ENCODE data around the gene GABRB3. TPM values are rescaled to one million over a fixed set of nuclear protein-coding genes. Genes with fewer than 3 reads are reported as not detected.

Gene GABRB3
- total RNA-seq, 1 donor from 2014 or later = 47.9 TPM

DNA sequence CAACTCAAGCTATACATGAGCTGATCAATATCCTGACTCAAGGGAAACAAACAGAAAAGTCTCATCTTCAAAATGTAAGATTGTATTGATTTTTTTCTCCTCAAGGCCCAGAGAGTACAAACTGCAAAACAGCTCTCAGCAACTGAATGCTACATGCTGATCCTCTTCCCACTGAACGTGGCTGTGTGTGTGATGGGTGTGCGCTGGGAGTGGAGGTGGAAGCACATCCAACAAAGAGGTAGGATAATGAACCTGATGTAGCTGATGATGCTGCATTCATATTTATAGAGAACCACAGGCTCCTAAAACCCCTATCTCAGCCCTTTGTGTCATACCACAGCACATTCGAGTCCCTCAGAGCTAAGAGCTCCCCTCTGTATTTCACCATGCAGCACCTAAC lies 56.8 kb downstream of the GABRB3 start:
- no peak for TF ChIP-seq EZH2 (IDR thresholded peaks at IDR 0.05; ENCODE audit: insufficient read depth, low read length)
- TF ChIP-seq, protein P1, sequence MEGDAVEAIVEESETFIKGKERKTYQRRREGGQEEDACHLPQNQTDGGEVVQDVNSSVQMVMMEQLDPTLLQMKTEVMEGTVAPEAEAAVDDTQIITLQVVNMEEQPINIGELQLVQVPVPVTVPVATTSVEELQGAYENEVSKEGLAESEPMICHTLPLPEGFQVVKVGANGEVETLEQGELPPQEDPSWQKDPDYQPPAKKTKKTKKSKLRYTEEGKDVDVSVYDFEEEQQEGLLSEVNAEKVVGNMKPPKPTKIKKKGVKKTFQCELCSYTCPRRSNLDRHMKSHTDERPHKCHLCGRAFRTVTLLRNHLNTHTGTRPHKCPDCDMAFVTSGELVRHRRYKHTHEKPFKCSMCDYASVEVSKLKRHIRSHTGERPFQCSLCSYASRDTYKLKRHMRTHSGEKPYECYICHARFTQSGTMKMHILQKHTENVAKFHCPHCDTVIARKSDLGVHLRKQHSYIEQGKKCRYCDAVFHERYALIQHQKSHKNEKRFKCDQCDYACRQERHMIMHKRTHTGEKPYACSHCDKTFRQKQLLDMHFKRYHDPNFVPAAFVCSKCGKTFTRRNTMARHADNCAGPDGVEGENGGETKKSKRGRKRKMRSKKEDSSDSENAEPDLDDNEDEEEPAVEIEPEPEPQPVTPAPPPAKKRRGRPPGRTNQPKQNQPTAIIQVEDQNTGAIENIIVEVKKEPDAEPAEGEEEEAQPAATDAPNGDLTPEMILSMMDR (IDR thresholded peaks at IDR 0.05; ENCODE audit: insufficient read depth, low read depth, low read length) = no peak
- no peak overlapping the region for H3K9ac ChIP-seq (ENCODE audit: low read length)
- no peaks in the 10 kb centered on the region for H3K27me3 ChIP-seq (ENCODE audit: insufficient read depth, low read length)
- H3K4me2 ChIP-seq (ENCODE audit: low read length) = no peak overlapping the region
- H3K4me1 Mint-ChIP-seq (ENCODE audit: low read depth, unreplicated experiment) = peaks cover 22% of the 10 kb centered on the region
- H3K4me1 ChIP-seq (ENCODE audit: insufficient read depth, low read length) = no peaks in the 10 kb centered on the region
- H3K9me3 ChIP-seq (ENCODE audit: insufficient read depth, low read depth, low read length) = peaks cover 3% of the 10 kb centered on the region
- H3K4me3 ChIP-seq (ENCODE audit: insufficient read depth, low read depth, low read length) = no peak overlapping the region
- FAIRE-seq (no peak), DNase-seq (ENCODE audit: low read depth) (no peak)
- H3K36me3 ChIP-seq (ENCODE audit: insufficient read depth, low read length) = no peaks in the 10 kb centered on the region
- H3K27ac Mint-ChIP-seq (ENCODE audit: unreplicated experiment) = no peak overlapping the region
- peaks cover 11% of the 10 kb centered on the region for H3K36me3 Mint-ChIP-seq (ENCODE audit: low read depth, unreplicated experiment)
- H3K27ac ChIP-seq (ENCODE audit: low read depth, low read length) = no peak overlapping the region
- H3K9me3 Mint-ChIP-seq (ENCODE audit: unreplicated experiment) = peaks cover 2% of the 10 kb centered on the region
- no peaks in the 10 kb centered on the region for H3K27me3 Mint-ChIP-seq (ENCODE audit: low read depth, unreplicated experiment)
- no peaks in the 10 kb centered on the region for H4K20me1 ChIP-seq (ENCODE audit: insufficient read depth, low read length)
- H3K79me2 ChIP-seq (ENCODE audit: insufficient read depth, low read length) = no peaks in the 10 kb centered on the region
- H3K4me3 Mint-ChIP-seq (ENCODE audit: unreplicated experiment) = no peak overlapping the region
- no peak overlapping the region for H2AFZ ChIP-seq (ENCODE audit: low read depth, low read length)

DNA sequence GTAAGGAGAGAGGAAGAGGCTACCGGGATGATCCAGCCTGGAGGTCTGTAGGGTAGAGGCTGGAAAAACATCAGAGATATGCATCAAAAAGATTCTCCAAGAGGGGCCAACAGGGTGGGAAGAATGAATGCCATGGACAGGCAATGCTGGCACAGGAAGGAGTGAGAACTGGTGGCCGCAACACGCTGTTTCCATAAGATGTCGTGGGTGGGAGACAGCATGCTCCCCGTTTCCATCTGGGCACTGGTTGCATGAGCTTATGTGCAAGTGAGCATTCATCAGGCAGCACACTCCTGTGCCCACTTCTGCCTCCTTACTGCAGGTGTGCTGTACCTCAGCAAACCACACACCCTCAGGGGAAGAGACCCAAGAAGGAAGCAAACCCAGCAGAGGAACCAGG lies 59.4 kb downstream of the GABRB3 start:
- Histone ChIP-seq H3K9me3 (ENCODE audit: insufficient read depth, low read depth, low read length) (peaks cover 3% of the 10 kb centered on the region), H3K27me3 (ENCODE audit: insufficient read depth, low read length) (no peaks in the 10 kb centered on the region), H3K4me1 (ENCODE audit: insufficient read depth, low read length) (no peaks in the 10 kb centered on the region), H3K36me3 (ENCODE audit: insufficient read depth, low read length) (no peaks in the 10 kb centered on the region), H4K20me1 (ENCODE audit: insufficient read depth, low read length) (no peaks in the 10 kb centered on the region), H3K4me2 (ENCODE audit: low read length) (no peak overlapping the region), H3K9ac (ENCODE audit: low read length) (no peak overlapping the region), H3K79me2 (ENCODE audit: insufficient read depth, low read length) (no peaks in the 10 kb centered on the region), H3K4me3 (ENCODE audit: insufficient read depth, low read depth, low read length) (no peak overlapping the region), H2AFZ (ENCODE audit: low read depth, low read length) (no peak overlapping the region), H3K27ac (ENCODE audit: low read depth, low read length) (no peak overlapping the region)
- peaks cover 6% of the 10 kb centered on the region for H3K4me1 Mint-ChIP-seq (ENCODE audit: low read depth, unreplicated experiment)
- H3K36me3 Mint-ChIP-seq (ENCODE audit: low read depth, unreplicated experiment) = peaks cover 11% of the 10 kb centered on the region
- DNase-seq (ENCODE audit: low read depth) = no peak
- H3K9me3 Mint-ChIP-seq (ENCODE audit: unreplicated experiment) = peaks cover 2% of the 10 kb centered on the region
- TF ChIP-seq, protein P1 (IDR thresholded peaks at IDR 0.05; ENCODE audit: insufficient read depth, low read depth, low read length) = no peak
- no peak for TF ChIP-seq EZH2 (IDR thresholded peaks at IDR 0.05; ENCODE audit: insufficient read depth, low read length)
- H3K4me3 Mint-ChIP-seq (ENCODE audit: unreplicated experiment) = no peak overlapping the region
- no peak for FAIRE-seq
- H3K27me3 Mint-ChIP-seq (ENCODE audit: low read depth, unreplicated experiment) = no peaks in the 10 kb centered on the region
- H3K27ac Mint-ChIP-seq (ENCODE audit: unreplicated experiment) = no peak overlapping the region

DNA sequence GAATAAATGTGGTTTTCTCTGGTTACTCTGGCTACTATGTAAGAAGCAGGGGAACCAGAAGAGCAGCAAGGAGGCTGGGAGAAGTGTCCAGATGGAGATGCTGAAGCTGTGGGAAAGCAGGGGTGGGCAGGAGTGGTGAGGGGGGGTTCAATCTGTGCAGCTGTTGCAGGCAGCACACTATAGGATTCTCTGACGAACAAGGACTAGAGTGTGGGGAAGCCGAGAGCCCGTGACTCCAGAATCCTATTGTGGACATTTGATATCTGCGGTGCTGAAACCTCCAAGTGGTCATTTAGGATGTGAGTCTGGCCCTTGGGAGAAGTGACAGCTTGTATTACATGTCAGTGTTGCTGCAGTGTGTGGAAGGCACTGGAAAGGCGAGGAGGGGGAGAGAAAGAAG lies 60.5 kb downstream of the GABRB3 start:
- Mint-ChIP-seq H3K27ac (ENCODE audit: unreplicated experiment) (no peak overlapping the region), H3K4me3 (ENCODE audit: unreplicated experiment) (no peak overlapping the region), H3K4me1 (ENCODE audit: low read depth, unreplicated experiment) (peaks cover 2% of the 10 kb centered on the region), H3K9me3 (ENCODE audit: unreplicated experiment) (no peaks in the 10 kb centered on the region), H3K27me3 (ENCODE audit: low read depth, unreplicated experiment) (no peaks in the 10 kb centered on the region), H3K36me3 (ENCODE audit: low read depth, unreplicated experiment) (peaks cover 9% of the 10 kb centered on the region)
- Histone ChIP-seq H2AFZ (ENCODE audit: low read depth, low read length) (no peak overlapping the region), H3K9ac (ENCODE audit: low read length) (no peak overlapping the region), H3K36me3 (ENCODE audit: insufficient read depth, low read length) (no peaks in the 10 kb centered on the region), H3K27me3 (ENCODE audit: insufficient read depth, low read length) (no peaks in the 10 kb centered on the region), H3K4me1 (ENCODE audit: insufficient read depth, low read length) (no peaks in the 10 kb centered on the region), H3K27ac (ENCODE audit: low read depth, low read length) (no peak overlapping the region), H3K4me2 (ENCODE audit: low read length) (no peak overlapping the region), H3K79me2 (ENCODE audit: insufficient read depth, low read length) (no peaks in the 10 kb centered on the region), H4K20me1 (ENCODE audit: insufficient read depth, low read length) (no peaks in the 10 kb centered on the region), H3K9me3 (ENCODE audit: insufficient read depth, low read depth, low read length) (peaks cover 3% of the 10 kb centered on the region), H3K4me3 (ENCODE audit: insufficient read depth, low read depth, low read length) (no peak overlapping the region)
- FAIRE-seq (no peak), DNase-seq (ENCODE audit: low read depth) (no peak)
- no peak for TF ChIP-seq EZH2 (IDR thresholded peaks at IDR 0.05; ENCODE audit: insufficient read depth, low read length)
- TF ChIP-seq, protein P1 (IDR thresholded peaks at IDR 0.05; ENCODE audit: insufficient read depth, low read depth, low read length) = no peak

All from astrocyte (in vitro differentiated cells and primary cell).